AG08395 (cell line): ENCODE results near the gene MRAP2.

Experiments
- DNase-seq: peaks from one replicate; pipeline ENCODE4 v3.0.0; 2012; ENCODE audit warnings: mixed read lengths, low spot score

The MRAP2 gene

GRCh38 chr6:84135291-84135690 is 101.7 kb downstream of the MRAP2 start:
- no peak for DNase-seq

DNA sequence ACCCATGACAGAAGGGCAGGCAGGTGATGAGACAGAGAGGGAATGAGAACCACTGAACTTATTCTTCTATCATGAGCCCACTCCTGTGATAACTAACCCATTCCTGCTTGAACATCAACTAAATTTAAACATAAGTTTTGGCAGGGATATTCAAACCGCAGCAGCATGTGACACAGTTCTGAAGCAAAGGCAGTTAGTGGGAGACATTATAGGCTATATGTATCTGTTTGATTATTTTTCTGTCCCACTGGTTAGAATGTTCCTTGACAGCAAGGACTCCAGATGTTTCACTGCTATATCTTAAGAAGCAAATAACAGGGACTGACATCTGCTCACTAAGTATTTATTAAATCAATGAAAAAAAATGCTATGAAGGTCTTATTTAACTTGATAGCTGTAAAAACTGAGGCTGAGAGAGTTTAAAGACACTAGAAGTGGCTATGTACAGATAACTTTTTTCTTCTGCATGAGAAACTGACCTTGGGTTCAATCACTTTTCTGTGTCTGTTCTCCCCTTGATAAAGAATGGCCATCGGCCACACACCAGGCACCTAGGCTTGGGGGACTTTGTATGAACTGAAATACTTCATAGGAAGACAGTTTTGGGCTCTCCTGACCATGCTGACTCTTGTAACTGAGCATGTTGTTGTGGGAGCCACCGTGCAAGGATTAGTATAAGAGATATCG is 102.9 kb downstream of the MRAP2 start:
- DNase-seq, result no peak

DNA sequence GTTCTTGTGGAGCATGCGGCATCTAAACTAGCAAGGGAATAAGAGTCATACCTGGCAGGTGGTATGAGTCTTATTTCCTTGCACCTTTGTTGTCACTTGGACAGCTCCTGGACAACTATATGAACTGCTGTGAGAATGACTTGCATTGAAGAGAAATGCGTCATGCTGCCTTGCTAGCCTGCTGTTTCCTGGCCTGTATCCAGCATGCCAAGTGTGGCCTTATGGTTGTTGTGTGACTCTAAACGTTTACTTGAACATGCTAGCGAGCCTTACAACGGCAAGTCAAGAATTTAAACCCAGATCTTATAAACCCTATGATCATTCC is 103.4 kb downstream of the MRAP2 start:
- DNase-seq, result no peak

GRCh38 chr6:84137989-84138575 is 104.5 kb downstream of the MRAP2 start:
- DNase-seq, result no peak

DNA sequence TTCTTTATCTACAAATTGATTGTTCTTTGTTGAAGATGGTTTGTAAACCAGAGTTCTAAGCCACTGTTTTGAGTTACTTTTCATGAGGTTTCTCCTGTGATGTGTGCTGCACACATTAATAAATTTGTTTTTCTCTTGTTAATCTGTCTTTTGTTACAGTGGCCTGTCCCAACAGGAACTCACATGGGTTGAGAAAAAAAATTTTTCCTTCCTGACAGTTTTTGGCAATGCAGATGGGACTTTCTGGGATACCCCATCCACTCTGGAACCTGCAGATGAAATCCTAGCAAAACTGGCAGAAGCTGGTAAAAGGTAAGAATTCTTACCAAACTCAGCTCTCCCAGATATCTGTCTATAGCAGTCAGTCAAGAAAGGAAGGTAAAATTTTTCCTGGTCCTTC is 105.7 kb downstream of the MRAP2 start:
- no peak for DNase-seq
